HepG2 (cell line): Measurements from ENCODE around the gene BFSP1. TPM values are rescaled to one million over a fixed set of nuclear protein-coding genes. Genes with fewer than 3 reads are reported as not detected.

Experiments
- ATAC-seq: fragments of 200-7000 bp; cut with Tn5 transposase; 3 replicates; pipeline ENCODE4 v1.9.1; 2020; ENCODE audit warnings: mild to moderate bottlenecking, moderate library complexity
- BruUV-seq: library from RNA; stranded (reverse); fragments of 400-500 nt; replicated peaks from 2 replicates; lab custom pipeline; 2021; lab: Mats Ljungman, UMichigan
- CTCF ChIA-PET: fragments of 300-600 bp; formaldehyde crosslinking; extraction: SDS; loops from one replicate; lab custom pipeline; 2021; ENCODE audit warnings: low total read pairs, inconsistent platforms, low intra/inter-chr PET ratio; lab: Yijun Ruan, JAX
- POLR2A ChIA-PET: fragments of 350-600 bp; sonication (Branson Sonifier 250); formaldehyde crosslinking; loops from one replicate; lab custom pipeline; 2020; ENCODE audit warnings: antibody characterized with exemption, inconsistent platforms; lab: Yijun Ruan, JAX
- DNase-seq: peaks from one replicate; pipeline ENCODE4 v3.0.0-alpha.2; 2015; ENCODE audit warnings: low spot score
- FAIRE-seq: peaks from 3 replicates; lab custom pipeline; 2011; peaks lifted over from hg19 to GRCh38; lab: Jason Lieb, UNC
- H2AFZ ChIP-seq: one replicate; pipeline ENCODE4 v1.6.1; 2011; ENCODE audit warnings: low read length, inconsistent platforms
- H3K27ac ChIP-seq: fragments of 300-600 bp; 3 replicates; pipeline ENCODE4 v1.8.0; 2011; ENCODE audit warnings: mixed run types, mild to moderate bottlenecking, mixed read lengths, low read length, inconsistent platforms; ENCODE audit not compliant: insufficient read depth; ENCODE audit errors: extremely low read length
- H3K27me3 ChIP-seq, 2 experiments: fragments of 200-600 bp in 1 of 2; 2 replicates in 1 of 2; 3 replicates in 1 of 2; pipeline versions ENCODE4 v1.6.0 to v1.8.0; 2011; ENCODE audit warnings: low read length in 2 of 2, mild to moderate bottlenecking in 2 of 2, moderate library complexity in 2 of 2, inconsistent platforms in 1 of 2; ENCODE audit not compliant: insufficient read depth in 2 of 2, control insufficient read depth in 1 of 2
- H3K36me3 ChIP-seq, 2 experiments: fragments of 200-600 bp in 1 of 2; replicated peaks in 1 of 2; 2 replicates in 1 of 2; 3 replicates in 1 of 2; pipeline versions ENCODE4 v1.5.1 to v1.8.0; 2011; ENCODE audit warnings: low read length in 2 of 2, inconsistent platforms in 1 of 2; ENCODE audit not compliant: insufficient read depth in 2 of 2, control insufficient read depth in 1 of 2
- H3K4me1 ChIP-seq: 2 replicates; pipeline ENCODE4 v1.5.1; 2012; ENCODE audit warnings: low read length, inconsistent platforms; ENCODE audit not compliant: insufficient read depth
- H3K4me2 ChIP-seq: 2 replicates; pipeline ENCODE4 v1.6.0; 2011; ENCODE audit warnings: low read depth, low read length, inconsistent platforms
- H3K4me3 ChIP-seq, 3 experiments: fragments of 200-600 bp in 1 of 3; sonication (generic), shearing (Covaris generic) in 1 of 3; replicated peaks in 1 of 3; 2 replicates each; pipeline ENCODE4 v1.5.1; 2011 to 2016; ENCODE audit warnings: low read length in 3 of 3, inconsistent platforms in 2 of 3, low read depth in 2 of 3, mild to moderate bottlenecking in 2 of 3, control low read depth in 1 of 3, mixed read lengths in 1 of 3; ENCODE audit not compliant: insufficient read depth in 1 of 3
- H3K79me2 ChIP-seq: one replicate; pipeline ENCODE4 v1.6.1; 2011; ENCODE audit warnings: low read length, inconsistent platforms; ENCODE audit not compliant: insufficient read depth
- H3K9ac ChIP-seq: 2 replicates; pipeline ENCODE4 v1.6.0; 2011; ENCODE audit warnings: mild to moderate bottlenecking, low read depth, low read length, inconsistent platforms; ENCODE audit not compliant: insufficient read depth
- H3K9me3 ChIP-seq: 2 replicates; pipeline ENCODE4 v1.5.1; 2012; ENCODE audit warnings: mild to moderate bottlenecking, low read length
- H4K20me1 ChIP-seq: 2 replicates; pipeline ENCODE4 v1.6.0; 2011; ENCODE audit warnings: inconsistent platforms, mild to moderate bottlenecking, low read length, moderate library complexity; ENCODE audit not compliant: insufficient read depth
- ASH2L ChIP-seq: fragments of 300-600, 200-600 bp; sonication (generic); IDR thresholded peaks from 2 replicates; pipeline ENCODE4 v1.7.0; 2017; ENCODE audit warnings: low read depth, mild to moderate bottlenecking, moderate library complexity, mixed read lengths, low read length; ENCODE audit not compliant: insufficient read length
- BCL6 ChIP-seq: IDR thresholded peaks from 2 replicates; pipeline ENCODE4 v1.6.1; 2016; ENCODE audit warnings: missing genetic modification reagents, missing compliant biosample characterization
- CREB3 ChIP-seq: sonication (generic); formaldehyde crosslinking; IDR thresholded peaks from 2 replicates; pipeline ENCODE4 v1.5.0; 2020; ENCODE audit warnings: missing genetic modification reagents
- DDIT3 ChIP-seq: sonication (generic); formaldehyde crosslinking; IDR thresholded peaks from 2 replicates; pipeline ENCODE4 v1.4.0; 2020; ENCODE audit warnings: mild to moderate bottlenecking, missing genetic modification reagents
- HBP1 ChIP-seq: IDR thresholded peaks from 2 replicates; pipeline ENCODE4 v1.6.1; 2016; ENCODE audit warnings: low read depth, control low read depth
- HHEX ChIP-seq: IDR thresholded peaks from 2 replicates; pipeline ENCODE4 v1.6.1; 2016; ENCODE audit warnings: control low read depth
- KLF12 ChIP-seq: sonication (generic); formaldehyde crosslinking; IDR thresholded peaks from 2 replicates; pipeline ENCODE4 v1.4.0; 2020; ENCODE audit warnings: missing genetic modification reagents, borderline replicate concordance
- MYNN ChIP-seq: sonication (generic); formaldehyde crosslinking; IDR thresholded peaks from 2 replicates; pipeline ENCODE4 v1.4.0; 2020; ENCODE audit warnings: mild to moderate bottlenecking, low read depth, missing genetic modification reagents
- POLR2AphosphoS5 ChIP-seq: IDR thresholded peaks from 2 replicates; pipeline ENCODE4 v1.6.1; 2012; ENCODE audit warnings: low read depth, low read length
- SP1 ChIP-seq, 2 experiments: fragments of 450-650 bp in 1 of 2; sonication (generic) in 1 of 2; formaldehyde crosslinking in 1 of 2; IDR thresholded peaks; 2 replicates each; pipeline versions ENCODE4 v1.4.0 to v1.6.1; 2016 to 2020; ENCODE audit warnings: missing genetic modification reagents in 1 of 2
- SP2 ChIP-seq: sonication (generic); formaldehyde crosslinking; IDR thresholded peaks from 2 replicates; pipeline ENCODE4 v1.5.1; 2020; ENCODE audit warnings: mild to moderate bottlenecking, missing genetic modification reagents
- XRCC5 ChIP-seq: fragments of 200-400 bp; formaldehyde crosslinking; optimal IDR thresholded peaks from 2 replicates; pipeline ENCODE3; 2017; ENCODE audit warnings: mild to moderate bottlenecking, low read length
- ZBTB37 ChIP-seq: sonication (generic); formaldehyde crosslinking; IDR thresholded peaks from 2 replicates; pipeline ENCODE4 v1.4.0; 2020; ENCODE audit warnings: mild to moderate bottlenecking, missing genetic modification reagents
- ZKSCAN8 ChIP-seq: IDR thresholded peaks from 2 replicates; pipeline ENCODE4 v1.6.1; 2016; ENCODE audit warnings: borderline replicate concordance, missing genetic modification reagents, missing compliant biosample characterization
- ZNF296 ChIP-seq: sonication (generic); formaldehyde crosslinking; conservative IDR thresholded peaks from 2 replicates; pipeline ENCODE4 v1.5.0; 2020; ENCODE audit warnings: mild to moderate bottlenecking, missing genetic modification reagents
- ZNF629 ChIP-seq: sonication (generic); formaldehyde crosslinking; conservative IDR thresholded peaks from 2 replicates; pipeline ENCODE4 v1.5.0; 2020; ENCODE audit warnings: missing genetic modification reagents
- WGBS: methylation state at CpG from one replicate; pipeline ENCODE4 v1.1.6; 2017; ENCODE audit warnings: low lambda C conversion rate; 5-methylcytosine and 5-hydroxymethylcytosine counted together
- in situ Hi-C: cut with HindIII; loops from 2 replicates; pipeline ENCODE4 v1.10.0; 2017; ENCODE audit warnings: low pct_unique_long_range_greater_than_20kb; ENCODE audit not compliant: extremely low pct_ligation_motif_present
- intact Hi-C: fragments of 100-400 bp; cut with micrococcal nuclease; formaldehyde crosslinking; loops from one replicate; pipeline ENCODE4 v1.10.0; 2022; ENCODE audit not compliant: unreplicated experiment
- polyA plus RNA-seq, 8 experiments: library from polyadenylated mRNA; depleted of rRNA in 3 of 8; stranded (reverse) in 7 of 8; unstranded in 1 of 8; fragments of >200 nt; fragmentation: Illumina TruSeq in 4 of 8; extraction: Trizol in 4 of 8; gene quantifications; 2 replicates each; pipeline versions ENCODE4 v1.2.1 to v1.2.3, GENCODE V29; 2011 to 2016; ENCODE audit warnings: low read depth in 4 of 8, missing spikeins in 1 of 8, mixed read lengths in 1 of 8; ENCODE audit not compliant: insufficient read depth in 1 of 8
- total RNA-seq, 5 experiments: library from RNA; depleted of rRNA; stranded (reverse); fragments of >200 nt; fragmentation: Illumina TruSeq; extraction: Trizol; gene quantifications; 2 replicates each; pipeline ENCODE4 v1.2.3, GENCODE V29; 2016; ENCODE audit warnings: low read depth in 1 of 5

BFSP1 gene
- total and polyA plus RNA-seq, 2 of the 13 experiments (the other 11 are each of a cell fraction or from before 2014, with no cell fraction given) = 0.22 to 0.26 TPM

- H3K79me2 ChIP-seq = no peaks in the 10 kb centered on the region
- BruUV-seq = no TSS peak
- in situ Hi-C loops = loop anchor here (10.0 kb wide), 1 partner anchor 405 kb away; no protein-coding TSS in a partner anchor
- H3K4me1 ChIP-seq = peaks cover 27% of the 10 kb centered on the region
- TF ChIP-seq HHEX (CRISPR knock-in tag) (no peak), ZNF629 (CRISPR knock-in tag) (peak; percentile 65)
- ChIA-PET POLR2A (no interaction called here), CTCF (no interaction called here)
- no peaks in the 10 kb centered on the region for H3K9me3 ChIP-seq
- H3K4me2 ChIP-seq = no peak overlapping the region
- H4K20me1 ChIP-seq = no peaks in the 10 kb centered on the region; the same call in 1 of the 2 replicates
- 63% methylated on average over 7 of the region's 7 CpGs for WGBS
- no peak overlapping the region for H3K4me3 ChIP-seq
- no peak overlapping the region for H3K27ac ChIP-seq
- DNase-seq = no peak
- peaks cover 0 to 10% of the 10 kb centered on the region in 2 experiments; a peak in 2 of 5 replicates for H3K27me3 ChIP-seq
- no peak for ATAC-seq
- no peak for FAIRE-seq
- no peak overlapping the region for H3K9ac ChIP-seq
- intact Hi-C loops = loop anchor here (5.0 kb wide), 1 partner anchor 467 kb away; no protein-coding TSS in a partner anchor
- H2AFZ ChIP-seq = no peak overlapping the region
- H3K36me3 ChIP-seq = no peaks in the 10 kb centered on the region
Observed at GRCh38 chr20:17530153-17530552, 1.0 kb downstream of the BFSP1 start.

GRCh38 chr20:17529586-17529985, 1.6 kb downstream of the BFSP1 start:
- no peak for DNase-seq
- CTCF ChIA-PET = no interaction called here
- TF ChIP-seq MYNN (CRISPR knock-in tag) (no peak), XRCC5 (no peak), DDIT3 (CRISPR knock-in tag) (no peak), ASH2L (no peak), CREB3 (CRISPR knock-in tag) (no peak), HBP1 (CRISPR knock-in tag) (no peak), SP2 (CRISPR knock-in tag) (no peak), POLR2AphosphoS5 (no peak), KLF12 (CRISPR knock-in tag) (no peak), ZNF296 (CRISPR knock-in tag) (no peak), ZBTB37 (CRISPR knock-in tag) (no peak), SP1 (IDR thresholded peaks at IDR 0.05) (no peak), SP1 (CRISPR knock-in tag; IDR thresholded peaks at IDR 0.05) (no peak), BCL6 (CRISPR knock-in tag) (no peak), ZKSCAN8 (CRISPR knock-in tag) (no peak)

More at GRCh38 chr20:17529586-17529985, 1.6 kb downstream of the BFSP1 start:
- ATAC-seq = no peak
- H3K4me2 ChIP-seq = no peak overlapping the region
- peaks cover 27% of the 10 kb centered on the region for H3K4me1 ChIP-seq
- intact Hi-C loops = no loop called here
- H3K79me2 ChIP-seq = no peaks in the 10 kb centered on the region
- peaks cover 0 to 14% of the 10 kb centered on the region in 2 experiments; a peak in 2 of 5 replicates for H3K27me3 ChIP-seq
- no TSS peak for BruUV-seq
- POLR2A ChIA-PET = no interaction called here
- H3K36me3 ChIP-seq = no peaks in the 10 kb centered on the region
- FAIRE-seq = no peak
- in situ Hi-C loops = no loop called here
- no peak overlapping the region for H3K27ac ChIP-seq
- no peak overlapping the region for H2AFZ ChIP-seq
- H3K9me3 ChIP-seq = no peaks in the 10 kb centered on the region
- H4K20me1 ChIP-seq = no peaks in the 10 kb centered on the region; the same call in 1 of the 2 replicates
- H3K9ac ChIP-seq = no peak overlapping the region
- no peak overlapping the region for H3K4me3 ChIP-seq
